ENCODE results near the gene EXOSC5.
"Not testable (repeated sequence)": the region's sequence is repeated elsewhere in the genome, so short reads cannot be mapped to it uniquely, and the experiment has no call there.

Gene EXOSC5

DNA sequence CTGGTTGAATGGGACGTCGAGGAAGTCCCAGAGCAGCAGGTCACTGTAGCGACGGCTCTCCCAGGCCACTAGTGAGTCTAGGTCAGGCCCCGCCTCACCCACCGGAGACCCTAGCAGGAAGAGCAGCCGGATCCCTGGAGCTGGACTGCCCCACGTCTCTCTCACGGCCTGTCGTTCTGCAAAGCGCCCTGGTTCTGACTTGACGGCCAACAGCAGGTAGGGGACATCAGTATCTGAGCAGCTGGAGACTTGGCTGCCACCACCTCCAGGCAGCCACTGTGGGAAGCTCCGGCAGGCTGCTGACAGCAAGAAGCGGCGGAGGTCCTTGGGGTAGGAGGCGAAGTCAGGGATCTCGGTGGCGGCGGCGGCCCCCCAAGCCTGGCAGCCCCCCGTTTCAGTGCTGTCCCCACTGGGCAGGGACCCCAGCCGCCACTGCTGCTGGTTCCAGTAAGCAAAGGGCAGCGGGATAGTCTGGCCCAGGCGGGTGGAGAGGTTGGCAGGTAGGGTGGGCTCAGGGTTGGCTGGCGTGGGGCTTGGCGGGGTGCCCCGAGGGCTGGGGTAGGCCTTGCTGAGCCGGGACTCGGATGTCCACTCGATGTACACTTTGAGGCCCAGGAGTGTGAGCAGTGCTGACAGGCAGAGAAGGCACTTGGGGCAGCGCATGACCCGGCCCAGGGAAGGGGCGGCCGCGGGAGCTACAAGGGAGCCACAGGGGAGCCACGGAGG is 29.1 kb upstream of the EXOSC5 start:
- no peak for DNase-seq

DNA sequence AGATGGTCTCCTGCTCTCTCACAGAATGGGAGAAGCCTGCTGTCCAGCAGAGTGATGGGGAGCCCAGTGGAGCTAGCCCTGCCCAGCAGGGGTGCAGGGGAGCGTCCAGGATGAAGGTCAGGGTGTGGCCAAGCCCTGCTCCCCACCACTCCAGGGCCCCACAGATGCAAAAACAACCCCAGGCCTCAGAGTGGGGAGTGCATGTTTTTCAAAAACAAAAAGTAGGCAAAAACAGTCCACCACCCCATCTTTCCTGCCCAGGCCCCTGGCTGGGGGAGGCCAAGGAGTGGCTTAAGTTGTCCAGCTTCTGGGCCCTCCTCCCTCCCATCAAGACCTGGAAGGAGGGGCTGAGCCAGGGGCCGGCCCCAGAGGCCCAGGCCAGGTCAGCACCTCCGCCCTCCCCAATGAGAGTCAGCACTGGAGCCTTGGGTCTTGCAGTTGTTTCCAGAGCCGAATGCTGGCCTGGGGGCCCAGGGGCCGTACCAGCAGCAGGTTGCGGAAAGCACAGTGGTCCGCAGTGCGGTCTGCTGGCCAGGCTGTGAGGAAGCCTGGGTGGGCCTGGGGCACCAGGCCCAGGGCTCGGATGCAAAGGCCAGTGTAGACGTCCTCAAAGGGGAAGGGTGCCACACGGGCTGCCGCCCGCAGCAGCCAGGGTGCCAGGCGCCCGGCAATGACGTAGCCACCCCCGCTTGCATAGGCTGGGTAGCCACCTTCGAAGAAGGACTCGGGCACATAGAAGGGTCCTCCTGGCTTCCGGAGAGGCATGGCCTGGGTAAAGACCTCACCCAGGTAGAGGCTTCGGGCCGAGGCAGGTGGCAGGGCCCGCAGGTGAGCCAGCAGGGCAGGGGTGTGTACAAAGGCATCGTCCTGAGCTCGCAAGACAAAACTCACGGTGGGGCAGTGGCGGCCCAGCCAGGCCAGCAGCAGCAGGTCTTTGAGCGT is 28.3 kb upstream of the EXOSC5 start:
- no peak for DNase-seq

DNA sequence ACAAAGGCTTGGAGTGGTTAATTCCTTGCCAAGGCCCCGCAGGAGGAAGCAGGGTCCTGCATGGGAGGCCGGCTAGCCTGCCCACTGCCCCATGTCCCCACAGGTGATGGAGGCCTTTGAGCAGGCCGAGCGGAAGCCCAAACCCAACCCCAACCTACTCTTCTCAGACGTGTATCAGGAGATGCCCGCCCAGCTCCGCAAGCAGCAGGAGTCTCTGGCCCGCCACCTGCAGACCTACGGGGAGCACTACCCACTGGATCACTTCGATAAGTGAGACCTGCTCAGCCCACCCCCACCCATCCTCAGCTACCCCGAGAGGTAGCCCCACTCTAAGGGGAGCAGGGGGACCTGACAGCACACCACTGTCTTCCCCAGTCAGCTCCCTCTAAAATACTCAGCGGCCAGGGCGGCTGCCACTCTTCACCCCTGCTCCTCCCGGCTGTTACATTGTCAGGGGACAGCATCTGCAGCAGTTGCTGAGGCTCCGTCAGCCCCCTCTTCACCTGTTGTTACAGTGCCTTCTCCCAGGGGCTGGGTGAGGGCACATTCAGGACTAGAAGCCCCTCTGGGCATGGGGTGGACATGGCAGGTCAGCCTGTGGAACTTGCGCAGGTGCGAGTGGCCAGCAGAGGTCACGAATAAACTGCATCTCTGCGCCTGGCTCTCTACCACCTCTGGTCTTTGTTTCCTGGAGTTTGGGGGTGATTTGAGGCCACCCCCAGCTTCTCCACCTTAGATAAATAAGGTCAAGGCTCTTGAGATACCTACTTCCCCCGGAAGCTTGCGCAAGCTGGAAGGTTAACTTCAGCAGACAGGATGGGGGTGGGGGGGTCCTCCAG is 27.4 kb upstream of the EXOSC5 start:
- no peak for DNase-seq

DNA sequence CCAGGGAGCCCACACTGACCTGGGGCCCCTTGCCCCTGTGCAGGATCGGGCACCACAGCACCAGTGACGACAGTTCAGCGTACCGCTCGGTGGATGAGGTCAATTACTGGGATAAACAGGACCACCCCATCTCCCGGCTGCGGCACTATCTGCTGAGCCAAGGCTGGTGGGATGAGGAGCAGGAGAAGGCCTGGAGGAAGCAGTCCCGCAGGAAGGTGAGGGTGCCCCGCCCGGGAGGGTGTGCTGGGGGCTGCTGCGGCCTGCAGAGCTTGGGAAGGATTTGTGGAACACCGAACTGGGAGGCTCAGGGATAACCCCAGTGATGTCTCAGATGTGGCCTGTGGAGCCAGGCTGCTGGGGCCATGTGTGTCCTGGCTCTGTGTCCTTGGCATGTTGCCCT is 25.8 kb upstream of the EXOSC5 start:
- no peak for DNase-seq

DNA sequence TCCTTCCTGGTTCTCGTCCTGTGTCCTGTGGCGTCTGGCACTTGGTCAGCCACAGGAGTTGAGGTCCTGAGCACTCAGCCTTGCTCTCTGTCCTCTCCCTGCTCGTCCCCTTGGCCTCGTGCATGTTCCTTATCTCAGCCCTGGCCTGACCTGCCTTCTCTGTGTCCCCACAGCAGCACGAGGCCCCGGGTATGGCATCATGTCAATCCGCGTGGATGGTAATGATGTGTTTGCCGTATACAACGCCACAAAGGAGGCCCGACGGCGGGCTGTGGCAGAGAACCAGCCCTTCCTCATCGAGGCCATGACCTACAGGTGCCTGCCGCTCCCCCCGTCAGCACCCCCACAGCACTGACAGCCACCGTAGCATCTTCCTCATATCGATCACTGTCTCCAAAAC is 25.3 kb upstream of the EXOSC5 start:
- DNase-seq: no peak

DNA sequence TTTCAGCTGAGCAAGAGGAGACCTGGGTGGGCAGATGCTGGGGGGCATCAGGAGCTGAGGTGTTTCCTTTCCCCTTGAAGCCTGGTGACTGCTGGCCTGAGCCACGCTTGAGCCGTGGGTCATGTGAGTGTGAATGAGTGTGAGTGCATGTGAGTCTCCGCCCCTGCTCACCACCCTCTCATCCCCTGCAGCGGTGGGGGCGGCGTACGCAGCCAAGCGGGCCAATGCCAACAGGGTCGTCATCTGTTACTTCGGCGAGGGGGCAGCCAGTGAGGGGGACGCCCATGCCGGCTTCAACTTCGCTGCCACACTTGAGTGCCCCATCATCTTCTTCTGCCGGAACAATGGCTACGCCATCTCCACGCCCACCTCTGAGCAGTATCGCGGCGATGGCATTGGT is 24.8 kb upstream of the EXOSC5 start:
- no peak for DNase-seq

DNA sequence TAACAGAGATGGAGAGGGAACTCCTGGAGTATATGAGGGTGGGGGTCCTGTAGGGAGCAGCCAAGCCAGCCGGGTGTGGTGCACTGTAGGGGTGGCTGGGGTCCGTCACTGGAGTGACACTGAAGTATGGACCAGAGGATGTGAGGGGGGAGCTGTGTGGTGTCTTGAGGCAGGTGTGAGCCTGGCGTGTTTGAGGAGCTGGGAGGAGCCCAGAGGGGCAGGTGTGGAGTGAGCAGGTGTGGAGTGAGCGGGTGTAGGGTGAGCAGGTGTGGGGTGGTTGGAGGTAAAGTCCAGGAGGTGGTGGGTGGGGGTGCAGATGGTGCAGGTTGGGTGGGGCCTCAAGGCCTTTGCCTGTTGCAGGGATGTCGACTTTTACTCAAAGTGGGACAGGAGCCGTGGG is 24.2 kb upstream of the EXOSC5 start:
- no peak for DNase-seq

DNA sequence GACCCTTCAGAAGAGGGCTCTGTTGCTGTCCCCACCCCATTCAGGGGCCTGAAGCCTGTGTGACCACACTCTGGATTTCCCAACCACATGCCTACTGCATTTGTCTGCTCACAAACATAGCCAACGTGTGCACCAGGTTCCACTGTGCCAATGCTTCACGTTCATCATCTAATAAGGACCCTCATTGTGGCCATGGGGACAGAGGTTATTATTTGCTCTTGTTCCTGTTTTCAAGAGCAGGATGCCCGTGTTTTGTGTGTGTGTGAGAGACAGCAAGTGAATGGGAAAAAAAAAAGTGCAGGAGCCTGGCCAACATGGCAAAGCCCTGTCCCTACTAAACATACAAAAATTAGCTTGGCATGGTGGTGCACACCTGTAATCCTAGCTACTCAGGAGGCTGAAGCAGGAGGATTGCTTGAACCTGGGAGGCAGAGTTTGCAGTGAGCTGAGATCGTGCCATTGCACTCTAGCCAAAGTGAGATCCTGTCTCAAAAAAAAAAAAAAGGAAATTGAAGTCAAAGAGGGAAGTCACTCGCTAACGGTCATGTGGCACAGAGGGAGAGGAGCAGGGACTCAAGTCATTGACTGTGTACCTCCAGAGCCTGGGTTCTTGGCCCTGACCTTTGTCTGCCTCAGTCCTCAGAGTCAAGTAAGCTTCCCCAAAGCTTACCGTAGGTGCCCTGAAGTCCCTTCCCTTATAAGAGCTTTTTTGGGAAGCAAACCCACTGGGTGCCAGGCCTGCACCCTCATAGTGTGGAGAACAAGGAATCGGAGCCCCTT is 23.1 kb upstream of the EXOSC5 start:
- no peak for DNase-seq

DNA sequence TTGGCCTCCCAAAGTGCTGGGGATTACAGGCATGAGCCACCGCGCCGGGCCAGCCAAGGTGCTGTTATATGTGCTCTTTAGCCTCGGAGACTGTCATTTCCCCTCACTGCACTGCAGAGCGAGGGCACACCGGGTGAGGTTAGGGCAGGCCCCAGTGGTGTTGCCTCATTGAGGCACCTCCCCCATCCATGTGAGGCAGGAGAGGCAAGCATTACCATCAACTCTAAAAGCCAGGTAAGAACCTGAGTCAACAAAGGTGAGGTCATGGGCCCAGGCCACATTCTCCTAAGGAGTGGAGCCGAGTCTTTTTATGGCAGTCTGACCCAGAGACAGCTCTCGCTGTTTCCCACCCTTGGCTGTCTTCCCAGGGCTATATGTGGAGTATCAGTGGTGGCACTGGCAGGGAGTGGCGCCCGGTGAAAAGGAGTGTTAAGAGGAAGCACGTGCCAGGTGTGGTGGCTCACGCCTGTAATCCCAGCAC is 19.1 kb upstream of the EXOSC5 start:
- DNase-seq: no peak

DNA sequence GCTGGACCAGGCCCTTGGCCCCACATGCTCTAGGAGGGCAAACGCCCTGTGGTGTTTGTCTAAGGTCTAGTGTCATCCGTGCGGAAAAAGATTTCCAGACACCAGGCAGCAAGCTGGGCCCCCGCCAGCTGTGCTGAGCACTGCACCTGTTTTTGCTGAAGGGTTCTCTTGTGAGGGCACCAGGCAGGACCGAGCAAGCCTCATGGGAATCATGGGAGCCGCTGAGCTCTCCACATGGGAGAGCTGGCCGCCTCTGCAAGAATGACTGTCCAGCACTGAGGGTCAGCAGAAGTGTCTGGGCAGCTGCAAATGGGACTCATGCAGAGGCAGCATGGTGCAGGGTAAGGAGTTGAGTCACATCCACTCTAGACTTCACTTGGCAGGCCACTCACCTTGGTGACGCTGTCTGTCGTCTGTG is 18.0 kb upstream of the EXOSC5 start:
- DNase-seq: no peak

DNA sequence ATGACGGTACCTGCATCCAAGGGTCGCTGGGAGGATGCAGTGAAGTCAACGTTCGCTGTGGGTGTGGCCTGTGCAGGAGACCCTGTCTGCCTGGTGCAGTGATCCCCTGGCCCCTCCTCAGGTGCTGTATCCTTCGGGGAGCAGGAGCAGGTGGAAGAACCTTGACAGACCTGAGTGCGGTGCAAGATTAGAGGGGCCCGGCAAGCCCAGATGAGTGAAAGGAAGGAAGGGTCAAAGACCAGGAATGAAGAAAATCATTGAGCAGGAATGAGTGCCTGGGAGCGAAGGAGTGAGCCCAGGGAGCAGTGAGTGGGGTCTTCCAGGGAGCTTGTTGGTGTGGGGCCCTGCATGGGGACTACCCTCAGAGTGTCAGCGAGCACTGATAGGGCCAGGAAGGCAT is 17.3 kb upstream of the EXOSC5 start:
- no peak for DNase-seq

DNA sequence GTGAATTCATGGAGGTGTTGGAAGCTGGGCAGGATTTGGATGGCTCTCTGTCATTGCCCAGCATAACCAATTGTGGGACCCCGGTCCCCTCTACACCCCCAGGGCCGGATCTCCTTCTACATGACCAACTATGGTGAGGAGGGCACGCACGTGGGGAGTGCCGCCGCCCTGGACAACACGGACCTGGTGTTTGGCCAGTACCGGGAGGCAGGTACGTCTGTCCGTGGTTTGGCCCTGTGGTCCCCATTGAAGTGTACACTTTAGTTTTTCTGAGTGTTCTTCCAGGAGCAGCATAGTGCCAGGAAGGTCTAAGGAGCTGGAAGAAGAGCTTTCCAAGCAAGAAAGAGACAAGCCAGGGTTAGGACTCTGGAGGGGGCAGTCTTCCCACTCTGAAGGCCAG is 16.8 kb upstream of the EXOSC5 start:
- no peak for DNase-seq

DNA sequence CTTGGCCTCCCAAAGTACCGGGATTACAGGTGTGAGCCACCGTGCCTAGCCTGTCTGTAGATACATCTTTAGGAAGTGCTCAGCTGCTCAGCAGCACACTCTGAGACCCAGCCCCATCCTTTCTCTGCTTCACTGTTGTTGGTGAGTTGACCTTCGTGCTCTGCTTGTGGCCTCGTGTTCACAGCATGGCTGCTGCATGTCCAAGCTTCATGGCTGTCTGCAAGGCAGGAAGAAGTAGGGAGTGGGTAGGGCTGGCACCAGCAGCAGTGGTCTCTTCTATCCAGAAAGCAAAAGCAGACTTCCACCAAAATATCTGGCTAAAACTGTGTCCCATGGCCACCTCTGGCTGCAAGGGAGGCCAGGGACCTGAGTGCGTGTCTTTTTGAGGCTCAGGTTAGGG is 15.8 kb upstream of the EXOSC5 start:
- no peak for DNase-seq

DNA sequence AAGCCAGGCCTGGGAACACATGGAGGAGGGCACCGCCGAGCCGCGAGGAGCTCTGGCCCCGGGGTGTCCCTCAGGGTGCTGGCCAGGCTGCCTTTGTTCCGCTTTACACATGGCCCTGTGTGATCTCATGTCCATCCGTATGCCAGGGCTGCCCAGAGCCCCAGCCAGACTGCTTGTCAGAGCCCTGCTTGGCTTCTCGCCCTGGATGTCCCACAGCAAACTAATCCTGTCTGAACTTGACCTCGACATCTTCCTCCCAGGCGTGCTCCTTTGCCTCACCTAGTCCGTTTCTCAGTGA is 14.8 kb upstream of the EXOSC5 start:
- DNase-seq: no peak

DNA sequence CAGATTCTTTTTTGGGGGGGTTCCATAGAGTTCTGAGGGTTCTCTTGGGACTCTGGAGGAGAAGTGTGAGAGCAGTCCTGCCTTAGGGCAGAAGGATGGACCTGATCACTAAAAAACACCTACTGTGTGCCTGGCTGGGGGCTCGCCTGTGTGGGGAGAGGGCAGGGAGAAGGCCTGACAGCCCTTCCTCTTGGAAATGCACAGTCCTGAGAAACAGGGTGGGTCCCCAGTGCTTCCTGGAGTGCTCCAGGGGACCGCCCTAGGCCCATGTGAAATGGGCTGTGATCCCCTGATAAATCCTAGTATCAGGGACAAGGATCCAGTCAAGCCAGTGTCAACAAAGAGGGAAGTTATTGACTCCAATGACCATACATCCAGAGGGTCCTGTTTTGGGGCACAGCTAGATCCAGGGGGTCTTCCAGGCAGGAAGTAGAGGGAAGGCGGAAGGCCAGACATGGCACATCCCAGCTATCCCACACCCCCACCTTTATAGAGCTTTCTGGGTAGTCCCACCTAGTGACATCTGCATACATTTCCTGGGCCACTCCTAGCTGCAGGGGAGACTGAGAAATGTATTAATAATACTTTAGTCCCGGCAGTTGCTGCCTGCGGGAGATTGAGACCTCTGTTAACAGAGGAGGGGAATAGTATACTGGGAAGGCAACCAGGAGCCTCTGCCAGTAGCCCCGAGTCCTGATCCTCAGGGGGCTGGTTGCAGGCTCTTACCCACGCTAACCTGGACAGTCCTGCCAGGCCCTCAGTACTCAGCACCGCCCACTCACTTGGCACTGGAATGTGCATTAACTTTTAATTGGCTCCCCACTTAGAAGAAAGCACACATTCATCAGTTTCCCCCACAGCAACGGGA is 14.2 kb upstream of the EXOSC5 start:
- DNase-seq: no peak

DNA sequence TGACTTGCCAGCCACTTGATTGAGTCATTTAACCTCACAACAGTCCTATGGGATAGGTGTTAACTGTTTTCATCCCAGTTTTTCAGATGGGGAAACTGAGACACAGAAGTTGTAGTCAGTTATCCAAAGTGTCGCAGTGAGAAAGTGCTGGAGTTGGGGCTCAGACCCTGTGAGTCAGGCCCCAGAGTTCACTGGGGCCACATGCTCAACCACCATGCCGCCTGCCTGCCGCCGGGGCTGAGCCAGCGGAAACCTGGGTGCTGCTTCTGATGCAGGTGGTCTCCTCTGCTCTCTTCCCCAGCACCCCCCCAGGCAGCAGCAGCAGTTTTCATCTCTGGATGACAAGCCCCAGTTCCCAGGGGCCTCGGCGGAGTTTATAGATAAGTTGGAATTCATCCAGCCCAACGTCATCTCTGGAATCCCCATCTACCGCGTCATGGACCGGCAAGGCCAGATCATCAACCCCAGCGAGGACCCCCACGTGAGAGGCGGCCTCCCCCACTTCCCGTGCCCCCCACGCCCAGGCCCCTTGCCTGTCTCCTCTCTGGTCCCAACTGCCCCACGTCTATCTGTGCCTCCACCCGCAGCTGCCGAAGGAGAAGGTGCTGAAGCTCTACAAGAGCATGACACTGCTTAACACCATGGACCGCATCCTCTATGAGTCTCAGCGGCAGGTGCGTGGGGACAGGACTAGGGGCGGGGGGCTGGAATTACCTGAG is 13.3 kb upstream of the EXOSC5 start:
- no peak for DNase-seq

DNA sequence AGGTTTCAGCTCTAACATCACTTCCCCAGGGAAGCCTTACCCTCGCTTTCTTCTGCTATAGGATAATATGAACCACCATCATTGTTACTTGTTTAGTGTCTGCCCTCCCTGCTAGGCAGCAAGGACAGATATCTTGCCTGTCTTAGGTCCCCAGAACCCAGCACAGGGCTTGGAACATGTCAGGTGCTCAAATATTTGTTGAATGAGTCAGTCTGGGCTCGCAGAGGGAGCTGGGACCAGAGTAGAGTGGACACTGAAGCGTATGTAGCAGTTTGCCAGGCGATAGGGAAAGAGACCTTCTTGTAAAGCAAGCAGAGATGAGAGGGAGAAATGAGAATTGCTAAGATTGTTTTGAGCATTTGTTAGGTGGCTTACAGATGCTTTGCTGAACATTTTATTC is 12.1 kb upstream of the EXOSC5 start:
- no peak for DNase-seq

DNA sequence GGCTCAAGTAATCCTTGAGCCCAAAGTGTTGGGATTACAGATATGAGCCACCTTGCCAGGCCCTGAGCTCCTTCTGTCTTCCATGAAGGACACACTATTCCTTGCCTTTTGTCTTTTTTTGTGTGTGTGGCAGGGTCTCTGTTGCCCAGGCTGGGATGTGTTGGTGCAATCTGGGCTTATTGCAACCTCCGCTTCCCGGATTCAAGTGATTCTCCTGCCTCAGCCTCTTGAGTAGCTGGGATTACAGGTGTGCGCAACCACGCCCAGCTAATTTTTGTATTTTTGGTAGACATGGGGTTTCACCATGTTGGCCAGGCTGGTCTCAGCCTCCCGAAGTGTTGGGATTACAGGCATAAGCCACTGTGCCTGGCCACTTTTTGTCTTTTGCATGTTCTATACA is 11.7 kb upstream of the EXOSC5 start:
- not testable (repeated sequence) for DNase-seq

DNA sequence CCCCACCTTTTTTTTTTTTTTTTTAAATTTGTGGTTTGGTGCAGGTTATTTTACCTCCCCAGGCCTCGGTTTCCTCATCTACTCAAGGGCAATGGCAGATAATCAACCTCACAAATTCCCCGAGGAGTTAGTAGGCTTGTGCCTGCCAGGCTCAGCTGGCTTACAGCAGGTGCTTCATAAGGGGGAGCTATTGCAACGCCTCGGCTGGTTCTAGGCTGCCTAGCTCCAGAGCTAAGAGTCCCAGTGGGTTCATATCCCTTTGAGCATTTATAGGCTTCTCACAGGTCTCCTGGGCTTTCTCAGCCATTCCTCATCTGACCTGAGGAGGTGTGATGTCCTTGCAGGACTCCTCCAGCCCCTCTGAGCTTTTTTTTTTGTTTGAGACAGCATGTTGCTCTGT is 11.1 kb upstream of the EXOSC5 start:
- DNase-seq: no peak

DNA sequence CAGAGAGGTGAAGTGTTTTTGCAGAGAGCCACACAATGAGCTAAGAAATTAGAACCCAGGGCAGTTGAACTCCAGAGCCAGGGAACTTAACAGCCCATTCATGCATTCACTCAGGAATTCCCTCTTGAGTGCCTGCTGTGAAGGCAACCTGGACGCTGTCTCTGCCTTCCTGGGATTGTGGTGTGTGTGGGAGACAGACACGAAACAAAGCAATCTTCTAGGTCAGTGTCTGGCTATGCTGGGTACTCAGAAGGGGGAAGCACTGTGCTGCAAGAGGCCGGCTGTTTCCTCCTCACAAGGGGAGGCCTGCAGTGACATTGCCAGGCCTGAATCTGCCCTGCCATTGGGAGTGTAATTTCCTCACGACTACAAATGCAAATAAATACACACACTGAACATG is 10.1 kb upstream of the EXOSC5 start:
- DNase-seq: no peak

DNA sequence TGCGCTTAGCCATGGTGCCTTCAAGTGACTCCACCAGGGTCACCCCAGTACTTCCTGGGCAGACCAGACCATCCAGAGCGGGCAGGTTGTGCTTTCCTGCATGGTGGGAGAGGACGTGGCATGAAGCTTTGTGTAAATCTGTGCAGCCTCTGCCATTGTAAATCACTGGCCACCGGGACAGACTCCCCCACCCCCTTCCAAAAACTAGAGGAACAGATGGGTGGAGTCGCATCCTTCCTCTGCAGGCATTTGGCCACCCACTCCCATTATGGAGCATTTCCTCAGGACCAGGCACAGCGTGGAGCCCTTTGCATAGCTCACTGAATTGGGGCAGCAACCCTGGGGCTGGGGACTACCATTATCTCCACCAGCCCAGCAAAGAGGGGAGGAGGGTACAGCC is 8.6 kb upstream of the EXOSC5 start:
- DNase-seq: no peak
